GM23338 (cell line): Measurements from ENCODE around the gene SRCIN1.
"Not testable (repeated sequence)": the region's sequence is repeated elsewhere in the genome, so short reads cannot be mapped to it uniquely, and the experiment has no call there.

Experiments
- CTCF ChIP-seq, 2 experiments: fragments of 200-600 bp in 1 of 2; sonication (generic) in 1 of 2; conservative IDR thresholded peaks; 2 replicates each; pipeline versions ENCODE4 v1.5.1 to v1.6.1; 2016 to 2017; ENCODE audit warnings: antibody characterized with exemption in 2 of 2, low read depth in 2 of 2, mild to moderate bottlenecking in 2 of 2, moderate library complexity in 1 of 2
- EZH2 ChIP-seq: fragments of 200-600 bp; sonication (generic); IDR thresholded peaks from one replicate; pipeline ENCODE4 v1.8.0; 2017; ENCODE audit warnings: antibody characterized with exemption, mild to moderate bottlenecking, low read depth; ENCODE audit not compliant: unreplicated experiment

- not testable (repeated sequence) for TF ChIP-seq CTCF (conservative IDR thresholded peaks at IDR 0.05; ENCODE audit: low read depth in 2 of 2); EZH2
Observed at GRCh38 chr17:38499230-38499629, 106.5 kb downstream of the SRCIN1 start.
